ENCODE measurements around the gene DEGS2.

GRCh38 chr14:100122481-100123223, 36.8 kb downstream of the DEGS2 start:
- no peak for TF ChIP-seq CTCF (IDR thresholded peaks at IDR 0.05)
- no peak for TF ChIP-seq EP300 (IDR thresholded peaks at IDR 0.05)
